Right lobe of liver (tissue), 6 donors: ENCODE data around the gene HBB. TPM values are rescaled to one million over a fixed set of nuclear protein-coding genes. Genes with fewer than 3 reads are reported as not detected.
"Not testable (repeated sequence)": the region's sequence is repeated elsewhere in the genome, so short reads cannot be mapped to it uniquely, and the experiment has no call there.

Source experiments
- ATAC-seq, 4 donors: fragments of 200-7000 bp; cut with Tn5 transposase; one replicate each; pipeline ENCODE4 v1.9.1; 2020; ENCODE audit warnings: mild to moderate bottlenecking in 4 of 4, moderate library complexity in 4 of 4
- DNase-seq, 3 donors: peaks; one replicate each; pipeline ENCODE4 v3.0.0-alpha.2; 2020
- H3K27ac ChIP-seq, 3 donors: fragments of 200-600 bp; one replicate each; pipeline ENCODE4 v1.8.0; 2022
- H3K27me3 ChIP-seq, 2 donors: fragments of 200-600 bp; one replicate each; pipeline ENCODE4 v1.8.0; 2022
- H3K36me3 ChIP-seq, 4 donors: fragments of 200-600 bp; sonication (generic) in 1 of 4; one replicate each; pipeline versions ENCODE4 v1.5.1 to v1.8.0; 2017 to 2022; ENCODE audit warnings: control low read depth in 1 of 4
- H3K4me1 ChIP-seq, 4 donors: fragments of 200-600 bp; sonication (generic) in 1 of 4; one replicate each; pipeline versions ENCODE4 v1.5.1 to v1.8.0; 2017 to 2022; ENCODE audit warnings: control low read depth in 1 of 4
- H3K4me3 ChIP-seq, 3 donors: fragments of 200-600 bp; one replicate each; pipeline ENCODE4 v1.8.0; 2022
- H3K9me3 ChIP-seq, 4 donors: fragments of 200-600 bp; sonication (generic) in 1 of 4; one replicate each; pipeline versions ENCODE4 v1.5.1 to v1.8.0; 2017 to 2022; ENCODE audit warnings: control low read depth in 1 of 4
- CTCF ChIP-seq, 4 donors: fragments of 200-600 bp in 3 of 4; fragments of 450-650 bp in 1 of 4; IDR thresholded peaks; one replicate each; pipeline versions ENCODE4 v1.5.1 to v1.8.0; 2016 to 2022; ENCODE audit warnings: antibody characterized with exemption in 4 of 4, mild to moderate bottlenecking in 2 of 4
- POLR2A ChIP-seq: fragments of 450-650 bp; IDR thresholded peaks from one replicate; pipeline ENCODE4 v1.6.1; 2017; ENCODE audit warnings: antibody characterized with exemption, mild to moderate bottlenecking
- WGBS: methylation state at CpG from one replicate; pipeline ENCODE4 v1.1.6; 2018; ENCODE audit warnings: low coverage, low lambda C conversion rate; ENCODE audit not compliant: insufficient coverage; ENCODE audit errors: missing lambda C conversion rate; 5-methylcytosine and 5-hydroxymethylcytosine counted together
- intact Hi-C, 2 donors: fragments of 100-400 bp; cut with DNase I; formaldehyde crosslinking; loops; one replicate each; pipeline versions ENCODE4 v1.11.2 to v1.14.1; 2022
- total RNA-seq, 6 experiments: library from RNA; depleted of rRNA in 2 of 6; stranded (reverse); fragments of >200 nt in 2 of 6; fragmentation: NEBNext Ultra II Directional in 3 of 6; extraction: Animal tissue kit (Norgen Biotek cat#: 25700) in 3 of 6; gene quantifications; one replicate each; pipeline versions ENCODE4 v1.1.0 to v1.2.4, GENCODE V29; 2016 to 2023
- donor health status: DM: no; HTN: yes; CAD: no.
- donor health status: DM: no; HTN: no; CAD: no.
- donor health status: DM: no; HTN: no; CAD: no.
- donor health status: DM: no; HTN: yes; CAD: no.
- donor health status: DM: no; HTN: yes; CAD: no.

The HBB gene
- total RNA-seq, 6 experiments from 2014 or later: 25.1 to 1,416 (median 146) TPM

- H3K27me3 ChIP-seq: no peaks in the 10 kb centered on the region
- H3K27ac ChIP-seq: no peak overlapping the region
- no peaks in the 10 kb centered on the region for H3K9me3 ChIP-seq
- intact Hi-C loops: no loop called here
- DNase-seq: no peak
- H3K4me1 ChIP-seq: no peaks in the 10 kb centered on the region
- H3K4me3 ChIP-seq: no peak overlapping the region
- no peaks in the 10 kb centered on the region for H3K36me3 ChIP-seq
- TF ChIP-seq CTCF (IDR thresholded peaks at IDR 0.05): no peak
- no peak for TF ChIP-seq POLR2A
- 49% methylated on average over 9 of the region's 9 CpGs for WGBS
- ATAC-seq: no peak
Measured at GRCh38 chr11:5252192-5252918, 25.5 kb upstream of the HBB start.

- WGBS: 43% methylated on average over 2 of the region's 2 CpGs
- H3K27ac ChIP-seq: no peak overlapping the region
- H3K36me3 ChIP-seq: no peaks in the 10 kb centered on the region
- no peaks in the 10 kb centered on the region for H3K9me3 ChIP-seq
- H3K4me3 ChIP-seq: no peak overlapping the region
- no peak for DNase-seq
- TF ChIP-seq POLR2A (no peak), CTCF (IDR thresholded peaks at IDR 0.05) (no peak)
- H3K27me3 ChIP-seq: no peaks in the 10 kb centered on the region
- intact Hi-C loops: no loop called here
- no peaks in the 10 kb centered on the region for H3K4me1 ChIP-seq
- no peak for ATAC-seq
Measured at GRCh38 chr11:5251746-5252145, 24.9 kb upstream of the HBB start.

- intact Hi-C loops: no loop called here
- no peaks in the 10 kb centered on the region for H3K4me1 ChIP-seq
- no peak overlapping the region for H3K27ac ChIP-seq
- H3K36me3 ChIP-seq: no peaks in the 10 kb centered on the region
- WGBS: 54% methylated on average over 4 of the region's 4 CpGs
- no peak for TF ChIP-seq POLR2A
- TF ChIP-seq CTCF (IDR thresholded peaks at IDR 0.05): no peak
- DNase-seq (no peak), ATAC-seq (no peak)
- H3K4me3 ChIP-seq: no peak overlapping the region
- H3K9me3 ChIP-seq: no peaks in the 10 kb centered on the region
- no peaks in the 10 kb centered on the region for H3K27me3 ChIP-seq
Measured at GRCh38 chr11:5250543-5251204, 23.8 kb upstream of the HBB start.

GRCh38 chr11:5249807-5250396 lies 23.0 kb upstream of the HBB start, which contains the start of gene HBG1:
HBG1 (minus strand) TSS chr11:5249857; CDS start chr11:5249804, 53 bp downstream.
- 32% methylated on average over 2 of the region's 9 CpGs for WGBS
- ATAC-seq: not testable (repeated sequence)

GRCh38 chr11:5248498-5248897 lies 21.6 kb upstream of the HBB start:
- WGBS: 63% methylated on average over 7 of the region's 7 CpGs
- intact Hi-C loops, H3K36me3 ChIP-seq, H3K27me3 ChIP-seq, H3K4me1 ChIP-seq, H3K9me3 ChIP-seq, H3K27ac ChIP-seq, DNase-seq, H3K4me3 ChIP-seq, ATAC-seq: not testable (repeated sequence)

More at GRCh38 chr11:5249807-5250396, 23.0 kb upstream of the HBB start, which contains the start of gene HBG1:
- H3K27me3 ChIP-seq, intact Hi-C loops, H3K4me3 ChIP-seq, H3K27ac ChIP-seq, H3K9me3 ChIP-seq, DNase-seq, H3K36me3 ChIP-seq, H3K4me1 ChIP-seq: not testable (repeated sequence)
